ENCODE data around the gene ROPN1.

DNA sequence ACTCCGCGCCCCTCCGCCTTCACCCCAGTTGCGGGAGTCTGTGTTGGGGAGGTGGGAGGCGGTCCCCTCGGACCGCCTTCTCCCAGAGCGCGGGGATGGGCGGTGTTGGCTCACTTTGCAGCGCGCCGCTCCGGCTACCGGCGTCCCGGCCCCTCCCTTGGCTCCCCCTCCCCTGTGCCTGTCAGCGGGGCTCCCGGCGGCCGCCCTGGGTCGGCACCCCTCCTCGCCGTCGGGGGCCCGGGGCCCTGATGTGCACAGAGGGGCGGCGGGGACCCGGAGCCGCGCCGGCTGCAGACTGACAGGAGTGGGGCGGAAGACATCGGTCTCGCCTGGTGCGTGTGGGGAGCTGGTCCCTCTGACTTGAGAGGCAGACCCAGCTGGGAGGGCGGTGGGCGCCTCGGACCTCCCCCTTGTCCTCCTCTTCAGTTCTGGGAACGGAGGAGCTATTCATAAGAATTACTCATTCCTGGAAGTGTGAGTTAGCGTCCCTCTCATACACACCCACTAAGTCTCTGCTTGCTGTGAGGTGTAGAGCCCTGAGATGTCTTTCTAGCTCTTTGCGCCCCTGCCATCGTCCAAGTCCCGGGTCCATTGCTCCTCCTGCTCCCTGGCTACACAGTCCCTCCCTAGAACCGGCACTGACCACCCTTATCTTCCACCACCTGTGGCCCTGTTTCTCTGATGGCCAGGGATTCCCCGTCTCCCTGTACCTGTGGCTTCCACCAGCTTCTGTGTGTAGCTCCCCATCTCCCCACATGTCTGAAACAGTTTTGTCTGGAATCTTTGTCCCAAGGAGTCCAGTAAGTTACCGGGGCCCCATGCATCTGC, 42.3 kb upstream of the ROPN1 start:
- TF ChIP-seq, protein P1, sequence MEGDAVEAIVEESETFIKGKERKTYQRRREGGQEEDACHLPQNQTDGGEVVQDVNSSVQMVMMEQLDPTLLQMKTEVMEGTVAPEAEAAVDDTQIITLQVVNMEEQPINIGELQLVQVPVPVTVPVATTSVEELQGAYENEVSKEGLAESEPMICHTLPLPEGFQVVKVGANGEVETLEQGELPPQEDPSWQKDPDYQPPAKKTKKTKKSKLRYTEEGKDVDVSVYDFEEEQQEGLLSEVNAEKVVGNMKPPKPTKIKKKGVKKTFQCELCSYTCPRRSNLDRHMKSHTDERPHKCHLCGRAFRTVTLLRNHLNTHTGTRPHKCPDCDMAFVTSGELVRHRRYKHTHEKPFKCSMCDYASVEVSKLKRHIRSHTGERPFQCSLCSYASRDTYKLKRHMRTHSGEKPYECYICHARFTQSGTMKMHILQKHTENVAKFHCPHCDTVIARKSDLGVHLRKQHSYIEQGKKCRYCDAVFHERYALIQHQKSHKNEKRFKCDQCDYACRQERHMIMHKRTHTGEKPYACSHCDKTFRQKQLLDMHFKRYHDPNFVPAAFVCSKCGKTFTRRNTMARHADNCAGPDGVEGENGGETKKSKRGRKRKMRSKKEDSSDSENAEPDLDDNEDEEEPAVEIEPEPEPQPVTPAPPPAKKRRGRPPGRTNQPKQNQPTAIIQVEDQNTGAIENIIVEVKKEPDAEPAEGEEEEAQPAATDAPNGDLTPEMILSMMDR (IDR thresholded peaks at IDR 0.05; ENCODE audit: low read depth, low read length, poor library complexity, severe bottlenecking), result no peak
- TF ChIP-seq EZH2phosphoT487 (IDR thresholded peaks at IDR 0.05; ENCODE audit: borderline replicate concordance, low read length), result no peak
